WERI-Rb-1 (cell line): ENCODE results near the gene EVA1A.

Source experiments
- DNase-seq: peaks from one replicate; pipeline ENCODE4 v3.0.0-alpha.2; 2020
- H3K27ac ChIP-seq: fragments of 250-450 bp; sonication (Bioruptor Pico); 2 replicates; pipeline ENCODE4 v1.5.1; 2020; ENCODE audit warnings: mild to moderate bottlenecking, moderate library complexity
- H3K27me3 ChIP-seq: fragments of 250-450 bp; sonication (Bioruptor Pico); 2 replicates; pipeline ENCODE4 v1.5.1; 2021; ENCODE audit warnings: mild to moderate bottlenecking, low read depth, moderate library complexity; ENCODE audit not compliant: insufficient read depth, severe bottlenecking
- H3K36me3 ChIP-seq: fragments of 250-450 bp; sonication (Bioruptor Pico); 2 replicates; pipeline ENCODE4 v1.5.1; 2020; ENCODE audit warnings: mild to moderate bottlenecking, moderate library complexity
- H3K4me3 ChIP-seq: 2 replicates; pipeline ENCODE4 v1.5.1; 2011; ENCODE audit warnings: low read depth, mild to moderate bottlenecking, control low read depth, low read length
- H3K9me3 ChIP-seq: fragments of 250-450 bp; sonication (Bioruptor Pico); 2 replicates; pipeline ENCODE4 v1.5.1; 2021; ENCODE audit warnings: mild to moderate bottlenecking, moderate library complexity; ENCODE audit not compliant: severe bottlenecking
- TF ChIP-seq, protein P1 (sequence below): IDR thresholded peaks from 2 replicates; pipeline ENCODE4 v1.5.1; 2011; ENCODE audit warnings: low read depth, mild to moderate bottlenecking, control low read depth, inconsistent platforms, low read length

The EVA1A gene

DNA sequence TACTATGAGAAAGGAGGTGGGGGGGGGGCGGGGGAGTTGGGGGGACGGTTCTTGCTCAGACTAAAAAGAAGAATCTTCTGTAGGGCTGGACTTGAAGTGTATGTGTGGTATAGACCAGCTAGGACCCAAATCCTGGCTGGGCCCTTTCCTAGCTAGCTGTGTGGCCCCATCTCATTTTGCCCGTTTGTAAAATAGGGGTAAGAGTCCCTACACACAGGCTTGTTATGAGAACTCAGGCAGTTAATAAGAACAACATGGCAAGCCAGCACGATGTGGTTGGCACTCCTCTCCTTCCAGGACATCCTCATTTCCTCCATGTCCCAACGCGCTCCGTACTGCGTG is 1.1 kb downstream of the EVA1A start:
- Histone ChIP-seq H3K4me3 (no peak overlapping the region), H3K27ac (no peak overlapping the region), H3K27me3 (peaks cover 99% of the 10 kb centered on the region), H3K36me3 (no peaks in the 10 kb centered on the region), H3K9me3 (peaks cover 6% of the 10 kb centered on the region)
- TF ChIP-seq, protein P1, sequence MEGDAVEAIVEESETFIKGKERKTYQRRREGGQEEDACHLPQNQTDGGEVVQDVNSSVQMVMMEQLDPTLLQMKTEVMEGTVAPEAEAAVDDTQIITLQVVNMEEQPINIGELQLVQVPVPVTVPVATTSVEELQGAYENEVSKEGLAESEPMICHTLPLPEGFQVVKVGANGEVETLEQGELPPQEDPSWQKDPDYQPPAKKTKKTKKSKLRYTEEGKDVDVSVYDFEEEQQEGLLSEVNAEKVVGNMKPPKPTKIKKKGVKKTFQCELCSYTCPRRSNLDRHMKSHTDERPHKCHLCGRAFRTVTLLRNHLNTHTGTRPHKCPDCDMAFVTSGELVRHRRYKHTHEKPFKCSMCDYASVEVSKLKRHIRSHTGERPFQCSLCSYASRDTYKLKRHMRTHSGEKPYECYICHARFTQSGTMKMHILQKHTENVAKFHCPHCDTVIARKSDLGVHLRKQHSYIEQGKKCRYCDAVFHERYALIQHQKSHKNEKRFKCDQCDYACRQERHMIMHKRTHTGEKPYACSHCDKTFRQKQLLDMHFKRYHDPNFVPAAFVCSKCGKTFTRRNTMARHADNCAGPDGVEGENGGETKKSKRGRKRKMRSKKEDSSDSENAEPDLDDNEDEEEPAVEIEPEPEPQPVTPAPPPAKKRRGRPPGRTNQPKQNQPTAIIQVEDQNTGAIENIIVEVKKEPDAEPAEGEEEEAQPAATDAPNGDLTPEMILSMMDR = no peak
- no peak for DNase-seq

DNA sequence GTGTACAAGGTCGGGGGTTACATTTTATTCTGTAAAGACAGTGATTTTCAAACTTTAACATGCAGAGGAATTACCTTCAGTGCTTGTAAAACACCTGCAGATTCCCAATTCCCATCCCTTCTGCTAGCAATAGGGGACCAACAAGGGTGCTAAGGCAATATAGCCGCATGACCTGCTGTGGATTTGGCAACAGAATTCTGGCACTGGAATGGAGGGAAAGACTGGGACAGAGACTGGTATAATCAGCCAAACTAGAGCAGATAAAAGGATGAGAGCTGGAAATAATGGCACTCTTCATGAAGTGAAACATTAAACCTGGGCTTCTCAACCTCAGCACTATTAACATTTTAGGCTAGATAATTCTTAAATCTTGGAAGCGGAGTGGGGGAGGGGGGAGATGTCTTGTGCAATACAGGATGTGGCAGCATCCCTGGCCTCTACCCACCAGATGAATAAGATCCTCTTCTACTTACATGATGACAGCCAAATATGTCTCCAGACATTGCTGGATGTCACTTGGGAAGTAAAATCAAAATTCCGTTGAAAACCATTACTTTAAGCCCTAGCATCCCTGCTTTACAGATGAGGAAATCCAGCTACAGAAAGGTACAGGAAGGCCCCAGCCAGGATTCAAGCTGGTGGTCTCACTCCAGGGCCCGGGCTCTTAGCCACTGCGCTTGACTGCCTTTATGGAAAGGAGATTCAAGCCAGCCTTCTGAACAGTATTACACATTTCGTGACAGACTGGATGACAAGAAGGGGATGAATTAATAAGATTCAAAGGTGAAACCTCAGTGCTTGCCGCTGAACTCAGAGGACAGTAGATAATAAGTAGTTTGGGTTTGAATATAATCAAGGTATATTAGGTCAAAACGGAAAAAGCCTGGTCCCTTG is 1.7 kb downstream of the EVA1A start:
- no peaks in the 10 kb centered on the region for H3K36me3 ChIP-seq
- TF ChIP-seq, protein P1 = no peak
- no peak for DNase-seq
- peaks cover 99% of the 10 kb centered on the region for H3K27me3 ChIP-seq
- H3K9me3 ChIP-seq = peaks cover 6% of the 10 kb centered on the region
- no peak overlapping the region for H3K4me3 ChIP-seq
- H3K27ac ChIP-seq = no peak overlapping the region

DNA sequence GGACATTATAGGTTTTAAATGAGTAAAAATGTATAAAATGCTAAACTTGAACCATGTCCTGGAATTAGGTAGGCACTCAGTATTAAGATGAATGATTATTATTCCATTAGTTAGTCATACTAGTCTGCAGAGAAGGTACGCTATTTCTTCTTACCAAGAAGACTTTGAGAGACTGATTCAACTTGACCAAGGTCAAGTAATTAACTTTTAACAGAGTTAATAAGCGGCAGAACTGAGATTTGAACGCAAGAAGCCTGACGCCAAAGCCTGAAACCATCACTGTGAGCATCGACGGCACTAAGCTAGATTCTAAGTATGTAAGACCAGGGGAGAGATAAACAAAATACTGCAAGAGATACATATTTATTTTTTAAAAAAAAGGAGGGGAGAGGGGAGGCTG is 2.6 kb downstream of the EVA1A start:
- Histone ChIP-seq H3K27me3 (peaks cover 99% of the 10 kb centered on the region), H3K36me3 (no peaks in the 10 kb centered on the region), H3K4me3 (no peak overlapping the region), H3K9me3 (peaks cover 6% of the 10 kb centered on the region), H3K27ac (no peak overlapping the region)
- TF ChIP-seq, protein P1 = no peak
- no peak for DNase-seq

DNA sequence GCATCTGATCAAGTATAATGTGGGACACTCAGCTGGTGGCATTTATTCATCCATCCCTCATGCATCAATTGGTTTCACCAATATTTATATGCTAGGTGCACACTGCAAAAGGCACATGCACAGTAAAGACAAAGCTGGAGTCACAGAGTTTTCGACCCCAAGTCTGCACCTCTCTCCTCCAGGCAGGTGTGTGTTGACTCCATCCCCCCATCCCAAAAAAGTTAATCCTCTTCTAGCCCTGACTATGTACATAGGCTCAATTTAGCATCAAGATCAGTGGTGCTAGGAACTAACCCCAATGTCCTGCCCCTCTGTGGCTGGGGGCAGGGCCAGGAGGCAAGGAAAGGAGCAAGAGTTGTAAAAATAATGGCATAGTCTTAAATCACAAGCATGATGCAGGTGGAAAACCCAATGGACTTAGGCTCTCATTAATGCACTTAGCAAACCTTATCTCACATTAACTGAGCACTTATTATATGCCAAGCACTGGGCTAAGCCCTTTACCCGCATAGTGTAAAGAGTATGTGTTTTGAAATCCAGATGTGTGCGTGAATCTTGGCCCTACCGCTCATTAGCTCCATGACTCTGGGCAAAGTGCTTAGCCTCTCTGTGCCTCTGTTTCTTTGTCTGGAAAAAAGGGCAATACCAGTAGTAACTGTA is 3.1 kb downstream of the EVA1A start:
- TF ChIP-seq, protein P1 = no peak
- no peak for DNase-seq
- peaks cover 6% of the 10 kb centered on the region for H3K9me3 ChIP-seq
- H3K36me3 ChIP-seq = no peaks in the 10 kb centered on the region
- H3K4me3 ChIP-seq = no peak overlapping the region
- H3K27ac ChIP-seq = no peak overlapping the region
- peaks cover 99% of the 10 kb centered on the region for H3K27me3 ChIP-seq

DNA sequence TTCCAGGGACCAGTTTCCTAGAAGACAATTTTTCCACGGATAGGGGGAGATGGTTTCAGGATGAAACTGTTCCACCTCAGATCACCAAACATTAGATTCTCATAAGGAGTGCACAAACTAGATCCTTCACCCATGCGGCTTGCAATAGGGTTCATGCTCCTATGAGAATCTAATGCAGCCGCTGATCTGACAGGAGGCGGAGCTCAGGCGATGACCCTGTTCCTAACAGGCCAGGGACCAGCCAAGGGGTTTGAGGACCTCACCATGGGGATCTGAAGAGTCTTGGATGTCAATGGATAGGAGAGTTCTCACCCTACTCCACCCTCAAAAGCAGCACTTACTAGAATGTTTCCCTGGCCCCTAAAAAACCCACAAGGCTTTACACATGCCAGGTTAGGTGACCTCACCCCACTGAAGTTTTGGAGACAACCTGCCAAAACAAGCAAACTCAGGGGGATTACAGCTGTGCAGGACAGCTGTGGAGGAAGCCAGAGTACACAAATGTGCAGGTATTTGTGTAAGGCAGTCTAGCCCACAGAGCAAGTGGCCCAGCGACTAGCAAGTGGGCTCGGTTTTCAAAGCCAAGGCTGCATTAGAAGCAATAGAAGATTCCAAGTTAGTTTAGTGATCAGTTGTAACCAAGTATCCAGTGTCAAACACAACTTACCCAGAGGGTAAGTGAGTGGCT is 3.9 kb downstream of the EVA1A start:
- Histone ChIP-seq H3K4me3 (no peak overlapping the region), H3K36me3 (no peaks in the 10 kb centered on the region), H3K27me3 (peaks cover 99% of the 10 kb centered on the region), H3K27ac (no peak overlapping the region), H3K9me3 (peaks cover 6% of the 10 kb centered on the region)
- no peak for DNase-seq
- TF ChIP-seq, protein P1 = no peak
